ENCODE data around the gene PRR27.
"Not testable (repeated sequence)": the region's sequence is repeated elsewhere in the genome, so short reads cannot be mapped to it uniquely, and the experiment has no call there.

PRR27 gene

GRCh38 chr4:70203601-70204000, 49.6 kb downstream of the PRR27 start:
- DNase-seq = no peak

GRCh38 chr4:70212752-70213151, 58.7 kb downstream of the PRR27 start:
- DNase-seq = not testable (repeated sequence)
